Measurements from ENCODE around the gene NAV3. TPM values are rescaled to one million over a fixed set of nuclear protein-coding genes. Genes with fewer than 3 reads are reported as not detected.

The NAV3 gene
- total and polyA plus RNA-seq, 2 donors (not counting 1 experiment from before 2014, with no cell fraction given) = not detected

DNA sequence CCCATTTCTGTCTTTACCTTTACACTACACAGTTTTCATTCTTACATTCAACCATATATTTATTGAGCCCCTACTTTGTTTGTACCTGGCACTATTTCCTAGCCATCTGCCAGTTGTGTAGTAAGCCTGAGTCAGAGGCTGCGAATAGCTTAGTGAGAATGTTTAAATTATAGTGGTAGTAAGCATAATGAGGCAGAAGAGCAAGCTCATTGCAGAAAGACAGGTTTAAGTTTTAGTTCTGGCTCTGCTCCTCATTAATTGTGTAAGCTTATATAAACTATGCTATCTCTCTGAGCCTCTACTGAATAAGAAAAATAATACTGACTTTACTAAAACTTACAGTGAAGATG lies 123.5 kb downstream of the NAV3 start:
- H3K79me2 ChIP-seq (ENCODE audit: control insufficient read depth, insufficient read depth, low read length) = no peaks in the 10 kb centered on the region
- H3K27ac ChIP-seq (ENCODE audit: low read length in 2 of 2) = no peak overlapping the region
- no peak overlapping the region for H3K4me2 ChIP-seq (replicated peaks; ENCODE audit: low read depth, low read length, poor library complexity, severe bottlenecking)
- POLR2A ChIA-PET = no interaction called here
- TF ChIP-seq EZH2 (IDR thresholded peaks at IDR 0.05; ENCODE audit: borderline replicate concordance, insufficient read depth, low read depth, low read length, poor library complexity, severe bottlenecking) = no peak
- TF ChIP-seq, protein P1, sequence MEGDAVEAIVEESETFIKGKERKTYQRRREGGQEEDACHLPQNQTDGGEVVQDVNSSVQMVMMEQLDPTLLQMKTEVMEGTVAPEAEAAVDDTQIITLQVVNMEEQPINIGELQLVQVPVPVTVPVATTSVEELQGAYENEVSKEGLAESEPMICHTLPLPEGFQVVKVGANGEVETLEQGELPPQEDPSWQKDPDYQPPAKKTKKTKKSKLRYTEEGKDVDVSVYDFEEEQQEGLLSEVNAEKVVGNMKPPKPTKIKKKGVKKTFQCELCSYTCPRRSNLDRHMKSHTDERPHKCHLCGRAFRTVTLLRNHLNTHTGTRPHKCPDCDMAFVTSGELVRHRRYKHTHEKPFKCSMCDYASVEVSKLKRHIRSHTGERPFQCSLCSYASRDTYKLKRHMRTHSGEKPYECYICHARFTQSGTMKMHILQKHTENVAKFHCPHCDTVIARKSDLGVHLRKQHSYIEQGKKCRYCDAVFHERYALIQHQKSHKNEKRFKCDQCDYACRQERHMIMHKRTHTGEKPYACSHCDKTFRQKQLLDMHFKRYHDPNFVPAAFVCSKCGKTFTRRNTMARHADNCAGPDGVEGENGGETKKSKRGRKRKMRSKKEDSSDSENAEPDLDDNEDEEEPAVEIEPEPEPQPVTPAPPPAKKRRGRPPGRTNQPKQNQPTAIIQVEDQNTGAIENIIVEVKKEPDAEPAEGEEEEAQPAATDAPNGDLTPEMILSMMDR (IDR thresholded peaks at IDR 0.05) = no peak
- Mint-ChIP-seq H3K27me3 (no peaks in the 10 kb centered on the region), H3K27ac (no peak overlapping the region), H3K4me3 (no peak overlapping the region), H3K9me3 (ENCODE audit: insufficient read depth) (no peaks in the 10 kb centered on the region), H3K4me1 (no peaks in the 10 kb centered on the region)
- H3K36me3 ChIP-seq (replicated peaks in 1 of 2; ENCODE audit: control extremely low read depth in 1 of 2, control insufficient read depth in 1 of 2, extremely low read depth in 1 of 2, insufficient read depth in 2 of 2, low read length in 1 of 2) = no peaks in the 10 kb centered on the region
- peaks cover 0 to 1% (median 0%) of the 10 kb centered on the region in 3 donors for H3K9me3 ChIP-seq (ENCODE audit: control extremely low read depth in 1 of 3, control insufficient read depth in 2 of 3, insufficient read depth in 1 of 3, low read length in 2 of 3)
- 80% methylated on average over 1 of the region's 1 CpG for WGBS (ENCODE audit: insufficient coverage)
- no peaks in the 10 kb centered on the region for H3K4me1 ChIP-seq (ENCODE audit: control insufficient read depth in 2 of 2, insufficient read depth in 2 of 2, low read length in 2 of 2)
- H2AFZ ChIP-seq (ENCODE audit: insufficient read depth, low read depth, low read length, poor library complexity, severe bottlenecking) = no peak overlapping the region
- intact Hi-C loops (cut with micrococcal nuclease) = no loop called here
- H4K20me1 ChIP-seq (ENCODE audit: control insufficient read depth, insufficient read depth, low read length, poor library complexity, severe bottlenecking) = no peaks in the 10 kb centered on the region
- ATAC-seq (ENCODE audit: low read depth) = no peak
- no peak overlapping the region for H3K9ac ChIP-seq (ENCODE audit: low read length)
- no peak overlapping the region for H3K4me3 ChIP-seq (ENCODE audit: control extremely low read depth in 1 of 5, extremely low read depth in 1 of 5, insufficient read depth in 1 of 5, low read depth in 2 of 5, low read length in 4 of 5)
- no peak for DNase-seq
- CTCF ChIA-PET = no interaction called here
- H3K27me3 ChIP-seq (replicated peaks in 1 of 4; ENCODE audit: control extremely low read depth in 1 of 4, control insufficient read depth in 3 of 4, insufficient read depth in 4 of 4, low read length in 3 of 4) = no peaks in the 10 kb centered on the region

GRCh38 chr12:77957062-77957461 lies 126.4 kb downstream of the NAV3 start:
- H3K27ac ChIP-seq (ENCODE audit: low read length in 2 of 2) = no peak overlapping the region
- ChIA-PET CTCF (no interaction called here), POLR2A (no interaction called here)
- no peaks in the 10 kb centered on the region for H3K9me3 Mint-ChIP-seq (ENCODE audit: insufficient read depth)
- H3K4me1 Mint-ChIP-seq = no peaks in the 10 kb centered on the region
- H3K36me3 ChIP-seq (replicated peaks in 1 of 2; ENCODE audit: control extremely low read depth in 1 of 2, control insufficient read depth in 1 of 2, extremely low read depth in 1 of 2, insufficient read depth in 2 of 2, low read length in 1 of 2) = no peaks in the 10 kb centered on the region
- H3K79me2 ChIP-seq (ENCODE audit: control insufficient read depth, insufficient read depth, low read length) = no peaks in the 10 kb centered on the region
- WGBS (ENCODE audit: insufficient coverage) = no CpG with 5 or more reads among the region's 1 CpG
- intact Hi-C loops (cut with micrococcal nuclease) = no loop called here
- H3K27ac Mint-ChIP-seq = no peak overlapping the region
- H3K4me3 ChIP-seq (ENCODE audit: control extremely low read depth in 1 of 5, extremely low read depth in 1 of 5, insufficient read depth in 1 of 5, low read depth in 2 of 5, low read length in 4 of 5) = no peak overlapping the region
- DNase-seq (no peak), ATAC-seq (ENCODE audit: low read depth) (no peak)
- H3K9me3 ChIP-seq (ENCODE audit: control extremely low read depth in 1 of 3, control insufficient read depth in 2 of 3, insufficient read depth in 1 of 3, low read length in 2 of 3) = no peaks in the 10 kb centered on the region
- H3K4me2 ChIP-seq (replicated peaks; ENCODE audit: low read depth, low read length, poor library complexity, severe bottlenecking) = no peak overlapping the region
- TF ChIP-seq EZH2 (IDR thresholded peaks at IDR 0.05; ENCODE audit: borderline replicate concordance, insufficient read depth, low read depth, low read length, poor library complexity, severe bottlenecking) = no peak
- TF ChIP-seq, protein P1 (IDR thresholded peaks at IDR 0.05) = no peak
- H3K4me3 Mint-ChIP-seq = no peak overlapping the region
- H2AFZ ChIP-seq (ENCODE audit: insufficient read depth, low read depth, low read length, poor library complexity, severe bottlenecking) = no peak overlapping the region
- no peaks in the 10 kb centered on the region for H3K27me3 ChIP-seq (replicated peaks in 1 of 4; ENCODE audit: control extremely low read depth in 1 of 4, control insufficient read depth in 3 of 4, insufficient read depth in 4 of 4, low read length in 3 of 4)
- no peaks in the 10 kb centered on the region for H4K20me1 ChIP-seq (ENCODE audit: control insufficient read depth, insufficient read depth, low read length, poor library complexity, severe bottlenecking)
- H3K4me1 ChIP-seq (ENCODE audit: control insufficient read depth in 2 of 2, insufficient read depth in 2 of 2, low read length in 2 of 2) = no peaks in the 10 kb centered on the region
- H3K27me3 Mint-ChIP-seq = no peaks in the 10 kb centered on the region
- no peak overlapping the region for H3K9ac ChIP-seq (ENCODE audit: low read length)
